HG03460 (cell line): ENCODE data around the gene MLLT10.

Source experiments
- ATAC-seq: cut with Tn5 transposase; IDR thresholded peaks from one replicate; pipeline ENCODE4 v1.9.1; 2021; ENCODE audit not compliant: unreplicated experiment

Gene MLLT10

GRCh38 chr10:21516242-21517131 is 17.5 kb upstream of the MLLT10 start:
- peak; percentile 61 for ATAC-seq

GRCh38 chr10:21517134-21518031 is 16.6 kb upstream of the MLLT10 start:
- ATAC-seq: peak; percentile 44

- ATAC-seq: no peak
These were observed 15.8 kb upstream of the MLLT10 start for GRCh38 chr10:21518149-21518640.

GRCh38 chr10:21518641-21519396 is 15.2 kb upstream of the MLLT10 start:
- no peak for ATAC-seq

GRCh38 chr10:21519397-21519933 is 14.6 kb upstream of the MLLT10 start:
- ATAC-seq: no peak

GRCh38 chr10:21519941-21520436 is 14.0 kb upstream of the MLLT10 start:
- no peak for ATAC-seq

- ATAC-seq: no peak
These were observed 13.5 kb upstream of the MLLT10 start for GRCh38 chr10:21520509-21520908.

GRCh38 chr10:21520949-21521348 is 13.1 kb upstream of the MLLT10 start:
- no peak for ATAC-seq

GRCh38 chr10:21521751-21522533 is 12.1 kb upstream of the MLLT10 start:
- no peak for ATAC-seq

- no peak for ATAC-seq
These were observed 11.2 kb upstream of the MLLT10 start for GRCh38 chr10:21522631-21523406.

GRCh38 chr10:21523557-21524008 is 10.4 kb upstream of the MLLT10 start:
- no peak for ATAC-seq

- ATAC-seq: no peak
These were observed 9.9 kb upstream of the MLLT10 start for GRCh38 chr10:21524131-21524525.

- ATAC-seq: no peak
These were observed 9.3 kb upstream of the MLLT10 start for GRCh38 chr10:21524526-21525366.

- ATAC-seq: peak; percentile 45
These were observed 8.5 kb upstream of the MLLT10 start, which contains the start of gene SKIDA1 for GRCh38 chr10:21525367-21526187. SKIDA1 (minus strand) TSS chr10:21525682; CDS start chr10:21517822, 7,860 bp downstream.

GRCh38 chr10:21526188-21526859 is 7.7 kb upstream of the MLLT10 start:
- ATAC-seq: peak; percentile 37

- ATAC-seq: no peak
These were observed 7.0 kb upstream of the MLLT10 start for GRCh38 chr10:21526860-21527597.
